ENCODE measurements around the gene NR1H4.

Gene NR1H4

GRCh38 chr12:100573292-100574186 lies 99.9 kb downstream of the NR1H4 start, which contains the start of gene GAS2L3 (continued):
- TF ChIP-seq ZNF610 (tag by site-specific recombination; IDR thresholded peaks at IDR 0.05; ENCODE audit: borderline replicate concordance) (peak; percentile 62; the same call in 1 of the 2 replicates), ZNF639 (tag by site-specific recombination; IDR thresholded peaks at IDR 0.05) (no peak), ZFHX2 (tag by site-specific recombination; conservative IDR thresholded peaks at IDR 0.05) (peak; percentile 86), TCF7L2 (IDR thresholded peaks at IDR 0.05; ENCODE audit: borderline replicate concordance, low read depth, low read length) (no peak), ZNF510 (tag by site-specific recombination; IDR thresholded peaks at IDR 0.05; ENCODE audit: insufficient replicate concordance) (no peak), MEIS1 (CRISPR knock-in tag; IDR thresholded peaks at IDR 0.05; ENCODE audit: borderline replicate concordance) (no peak), ZNF169 (tag by site-specific recombination; IDR thresholded peaks at IDR 0.05) (no peak), ZNF274 (IDR thresholded peaks at IDR 0.05; ENCODE audit: low read length) (no peak), ZNF274 (tag by site-specific recombination; IDR thresholded peaks at IDR 0.05; ENCODE audit: borderline replicate concordance) (no peak), ZNF621 (tag by site-specific recombination; IDR thresholded peaks at IDR 0.05) (no peak), ZNF239 (tag by site-specific recombination; IDR thresholded peaks at IDR 0.05) (no peak), WT1 (tag by site-specific recombination; IDR thresholded peaks at IDR 0.05) (no peak), ATF2 (tag by site-specific recombination; IDR thresholded peaks at IDR 0.05; ENCODE audit: low read depth) (no peak), ZBTB20 (tag by site-specific recombination; IDR thresholded peaks at IDR 0.05) (peak; percentile 84), ZNF707 (tag by site-specific recombination; IDR thresholded peaks at IDR 0.05) (no peak), ZNF449 (tag by site-specific recombination; IDR thresholded peaks at IDR 0.05) (peak; percentile 57; the same call in 1 of the 2 replicates), ZNF530 (tag by site-specific recombination; IDR thresholded peaks at IDR 0.05; ENCODE audit: low read depth) (no peak), ZNF266 (tag by site-specific recombination; IDR thresholded peaks at IDR 0.05; ENCODE audit: low read depth) (no peak), ZNF362 (tag by site-specific recombination; IDR thresholded peaks at IDR 0.05) (no peak), YY1 (tag by site-specific recombination; IDR thresholded peaks at IDR 0.05) (no peak), PRDM6 (tag by site-specific recombination; IDR thresholded peaks at IDR 0.05) (no peak), ZFP37 (tag by site-specific recombination; IDR thresholded peaks at IDR 0.05) (0 out of 2 replicates have a peak, but pooled peaks have one; percentile 68), SCRT2 (tag by site-specific recombination; IDR thresholded peaks at IDR 0.05) (peak; percentile 90), ZNF211 (tag by site-specific recombination; IDR thresholded peaks at IDR 0.05; ENCODE audit: low read depth) (no peak), ZNF132 (tag by site-specific recombination; IDR thresholded peaks at IDR 0.05; ENCODE audit: borderline replicate concordance) (no peak), HOXD13 (CRISPR knock-in tag; IDR thresholded peaks at IDR 0.05; ENCODE audit: borderline replicate concordance) (no peak), ZNF776 (tag by site-specific recombination; IDR thresholded peaks at IDR 0.05; ENCODE audit: borderline replicate concordance) (no peak), GLIS2 (tag by site-specific recombination; IDR thresholded peaks at IDR 0.05) (peak; percentile 21; the same call in 1 of the 2 replicates), ZNF302 (tag by site-specific recombination; IDR thresholded peaks at IDR 0.05; ENCODE audit: low read depth) (no peak), ZNF37A (tag by site-specific recombination; IDR thresholded peaks at IDR 0.05) (no peak), ZNF223 (tag by site-specific recombination; IDR thresholded peaks at IDR 0.05) (no peak), ZNF354C (tag by site-specific recombination; IDR thresholded peaks at IDR 0.05; ENCODE audit: borderline replicate concordance, low read depth) (no peak), ZNF23 (tag by site-specific recombination; IDR thresholded peaks at IDR 0.05; ENCODE audit: borderline replicate concordance) (no peak)

All from HEK293 (cell line).